Lower leg skin (tissue), 3 donors: ENCODE data around the gene MEOX1.

ENCODE experiments used
- POLR2A ChIP-seq, 2 donors: fragments of 450-650 bp; IDR thresholded peaks; one replicate each; pipeline ENCODE4 v1.6.1; 2016 to 2017; ENCODE audit warnings: antibody characterized with exemption in 2 of 2, mild to moderate bottlenecking in 1 of 2, moderate library complexity in 1 of 2
- TF ChIP-seq, protein P1 (sequence below), 3 donors: fragments of 450-650 bp; IDR thresholded peaks; one replicate each; pipeline ENCODE4 v1.5.1; 2016; ENCODE audit warnings: antibody characterized with exemption in 3 of 3, mild to moderate bottlenecking in 3 of 3, moderate library complexity in 2 of 3

- no peak for TF ChIP-seq POLR2A (IDR thresholded peaks at IDR 0.05)
- TF ChIP-seq, protein P1, sequence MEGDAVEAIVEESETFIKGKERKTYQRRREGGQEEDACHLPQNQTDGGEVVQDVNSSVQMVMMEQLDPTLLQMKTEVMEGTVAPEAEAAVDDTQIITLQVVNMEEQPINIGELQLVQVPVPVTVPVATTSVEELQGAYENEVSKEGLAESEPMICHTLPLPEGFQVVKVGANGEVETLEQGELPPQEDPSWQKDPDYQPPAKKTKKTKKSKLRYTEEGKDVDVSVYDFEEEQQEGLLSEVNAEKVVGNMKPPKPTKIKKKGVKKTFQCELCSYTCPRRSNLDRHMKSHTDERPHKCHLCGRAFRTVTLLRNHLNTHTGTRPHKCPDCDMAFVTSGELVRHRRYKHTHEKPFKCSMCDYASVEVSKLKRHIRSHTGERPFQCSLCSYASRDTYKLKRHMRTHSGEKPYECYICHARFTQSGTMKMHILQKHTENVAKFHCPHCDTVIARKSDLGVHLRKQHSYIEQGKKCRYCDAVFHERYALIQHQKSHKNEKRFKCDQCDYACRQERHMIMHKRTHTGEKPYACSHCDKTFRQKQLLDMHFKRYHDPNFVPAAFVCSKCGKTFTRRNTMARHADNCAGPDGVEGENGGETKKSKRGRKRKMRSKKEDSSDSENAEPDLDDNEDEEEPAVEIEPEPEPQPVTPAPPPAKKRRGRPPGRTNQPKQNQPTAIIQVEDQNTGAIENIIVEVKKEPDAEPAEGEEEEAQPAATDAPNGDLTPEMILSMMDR (IDR thresholded peaks at IDR 0.05) = no peak
These were observed 34.1 kb downstream of the MEOX1 start for GRCh38 chr17:43627653-43628052.
